ENCODE results near the gene PALLD. TPM values are rescaled to one million over a fixed set of nuclear protein-coding genes. Genes with fewer than 3 reads are reported as not detected.

The PALLD gene
- total RNA-seq, 4 donors from 2014 or later = 1,903 to 3,507 (median 2,130) TPM

- 100% methylated on average over 1 of the region's 1 CpG for WGBS
- Histone ChIP-seq H3K9me3 (no peaks in the 10 kb centered on the region), H3K4me1 (peaks cover 0 to 6% (median under 1%) of the 10 kb centered on the region in 4 donors), H3K36me3 (peaks cover 0 to 5% (median 0%) of the 10 kb centered on the region in 4 donors), H3K27ac (replicated peaks in 1 of 4) (no peak overlapping the region), H3K4me3 (no peak overlapping the region), H3K27me3 (no peaks in the 10 kb centered on the region)
- no peak for DNase-seq (ENCODE audit: extremely low spot score)
- intact Hi-C loops (cut with DNase I) = no loop called here
- TF ChIP-seq EP300 (IDR thresholded peaks at IDR 0.05) (no peak), POLR2AphosphoS5 (IDR thresholded peaks at IDR 0.05) (no peak), POLR2A (IDR thresholded peaks at IDR 0.05; ENCODE audit: low read depth) (no peak)
- TF ChIP-seq, protein P1, sequence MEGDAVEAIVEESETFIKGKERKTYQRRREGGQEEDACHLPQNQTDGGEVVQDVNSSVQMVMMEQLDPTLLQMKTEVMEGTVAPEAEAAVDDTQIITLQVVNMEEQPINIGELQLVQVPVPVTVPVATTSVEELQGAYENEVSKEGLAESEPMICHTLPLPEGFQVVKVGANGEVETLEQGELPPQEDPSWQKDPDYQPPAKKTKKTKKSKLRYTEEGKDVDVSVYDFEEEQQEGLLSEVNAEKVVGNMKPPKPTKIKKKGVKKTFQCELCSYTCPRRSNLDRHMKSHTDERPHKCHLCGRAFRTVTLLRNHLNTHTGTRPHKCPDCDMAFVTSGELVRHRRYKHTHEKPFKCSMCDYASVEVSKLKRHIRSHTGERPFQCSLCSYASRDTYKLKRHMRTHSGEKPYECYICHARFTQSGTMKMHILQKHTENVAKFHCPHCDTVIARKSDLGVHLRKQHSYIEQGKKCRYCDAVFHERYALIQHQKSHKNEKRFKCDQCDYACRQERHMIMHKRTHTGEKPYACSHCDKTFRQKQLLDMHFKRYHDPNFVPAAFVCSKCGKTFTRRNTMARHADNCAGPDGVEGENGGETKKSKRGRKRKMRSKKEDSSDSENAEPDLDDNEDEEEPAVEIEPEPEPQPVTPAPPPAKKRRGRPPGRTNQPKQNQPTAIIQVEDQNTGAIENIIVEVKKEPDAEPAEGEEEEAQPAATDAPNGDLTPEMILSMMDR (IDR thresholded peaks at IDR 0.05) = no peak
These were observed 192.9 kb downstream of the PALLD start for GRCh38 chr4:168689791-168690190.

DNA sequence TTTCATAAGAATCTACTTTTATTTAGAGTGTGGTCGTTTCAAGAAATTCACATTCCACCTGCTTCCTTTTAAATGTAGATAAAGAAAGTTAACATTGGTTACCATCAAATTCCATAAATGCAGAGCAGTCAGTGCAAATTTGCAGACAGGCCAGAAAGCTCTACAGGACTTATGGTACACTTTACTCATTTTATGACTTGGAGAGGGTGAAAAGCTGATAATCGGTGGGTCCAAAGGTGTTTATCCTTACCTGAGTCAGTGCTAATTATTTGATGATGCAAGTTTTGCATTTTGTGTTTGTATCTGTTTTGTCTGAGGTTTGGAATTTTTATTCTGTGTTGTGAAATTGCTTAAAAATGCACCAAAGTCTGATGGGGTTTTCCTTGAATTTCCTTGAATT, 193.3 kb downstream of the PALLD start:
- DNase-seq (ENCODE audit: extremely low spot score) = no peak
- WGBS = 63% methylated on average over 2 of the region's 2 CpGs
- peaks cover 0 to 5% (median 0%) of the 10 kb centered on the region in 4 donors for H3K36me3 ChIP-seq
- H3K4me1 ChIP-seq = peaks cover 0 to 6% (median under 1%) of the 10 kb centered on the region in 4 donors
- H3K27me3 ChIP-seq = no peaks in the 10 kb centered on the region
- H3K27ac ChIP-seq (replicated peaks in 1 of 4) = no peak overlapping the region
- no peak overlapping the region for H3K4me3 ChIP-seq
- TF ChIP-seq EP300 (IDR thresholded peaks at IDR 0.05) (no peak), POLR2AphosphoS5 (IDR thresholded peaks at IDR 0.05) (no peak), POLR2A (IDR thresholded peaks at IDR 0.05; ENCODE audit: low read depth) (no peak)
- TF ChIP-seq, protein P1 (IDR thresholded peaks at IDR 0.05) = no peak
- no peaks in the 10 kb centered on the region for H3K9me3 ChIP-seq
- intact Hi-C loops (cut with DNase I) = no loop called here

DNA sequence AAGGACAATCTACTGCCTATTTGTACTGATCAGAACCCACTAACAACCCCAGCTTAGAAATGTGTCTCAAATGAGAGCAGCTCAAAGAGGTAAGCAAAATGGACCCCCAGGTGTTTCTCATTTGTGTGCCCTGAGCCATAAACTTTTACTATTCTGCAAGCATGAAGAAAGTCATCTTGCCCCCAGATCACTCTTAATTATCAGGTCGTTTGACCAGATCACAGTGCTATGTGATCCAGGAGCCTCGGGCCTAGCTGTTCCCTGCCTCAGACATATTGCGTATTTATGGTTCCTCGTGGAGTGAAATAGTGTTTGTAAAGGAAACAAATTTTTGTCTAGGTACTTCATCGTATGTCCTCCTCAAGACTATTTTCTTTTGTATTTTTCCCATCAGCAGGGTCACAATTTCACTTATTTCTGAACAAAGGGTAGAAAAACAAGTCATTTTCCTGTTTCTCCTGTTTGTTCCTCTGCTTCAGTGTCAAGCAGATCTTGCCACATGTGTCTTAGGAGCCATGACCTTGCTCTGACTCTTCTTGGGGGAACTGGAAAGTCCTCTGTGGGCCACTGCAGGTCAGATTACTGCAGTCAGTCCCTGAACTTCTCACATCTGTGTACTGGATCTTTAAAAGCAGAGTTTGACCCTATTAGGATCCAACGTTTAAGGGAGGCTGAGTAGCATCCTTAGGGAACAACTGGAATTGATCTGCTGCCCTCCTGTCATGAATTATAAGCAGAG, 194.9 kb downstream of the PALLD start:
- Histone ChIP-seq H3K27me3 (no peaks in the 10 kb centered on the region), H3K27ac (replicated peaks in 1 of 4) (no peak overlapping the region), H3K36me3 (no peaks in the 10 kb centered on the region), H3K9me3 (no peaks in the 10 kb centered on the region), H3K4me3 (no peak overlapping the region), H3K4me1 (peaks cover 0 to 6% (median under 1%) of the 10 kb centered on the region in 4 donors)
- no peak for DNase-seq (ENCODE audit: extremely low spot score)
- WGBS = 79% methylated on average over 6 of the region's 6 CpGs
- intact Hi-C loops (cut with DNase I) = no loop called here
- TF ChIP-seq EP300 (IDR thresholded peaks at IDR 0.05) (no peak), POLR2AphosphoS5 (IDR thresholded peaks at IDR 0.05) (no peak), POLR2A (IDR thresholded peaks at IDR 0.05; ENCODE audit: low read depth) (no peak)
- TF ChIP-seq, protein P1 (IDR thresholded peaks at IDR 0.05) = no peak

DNA sequence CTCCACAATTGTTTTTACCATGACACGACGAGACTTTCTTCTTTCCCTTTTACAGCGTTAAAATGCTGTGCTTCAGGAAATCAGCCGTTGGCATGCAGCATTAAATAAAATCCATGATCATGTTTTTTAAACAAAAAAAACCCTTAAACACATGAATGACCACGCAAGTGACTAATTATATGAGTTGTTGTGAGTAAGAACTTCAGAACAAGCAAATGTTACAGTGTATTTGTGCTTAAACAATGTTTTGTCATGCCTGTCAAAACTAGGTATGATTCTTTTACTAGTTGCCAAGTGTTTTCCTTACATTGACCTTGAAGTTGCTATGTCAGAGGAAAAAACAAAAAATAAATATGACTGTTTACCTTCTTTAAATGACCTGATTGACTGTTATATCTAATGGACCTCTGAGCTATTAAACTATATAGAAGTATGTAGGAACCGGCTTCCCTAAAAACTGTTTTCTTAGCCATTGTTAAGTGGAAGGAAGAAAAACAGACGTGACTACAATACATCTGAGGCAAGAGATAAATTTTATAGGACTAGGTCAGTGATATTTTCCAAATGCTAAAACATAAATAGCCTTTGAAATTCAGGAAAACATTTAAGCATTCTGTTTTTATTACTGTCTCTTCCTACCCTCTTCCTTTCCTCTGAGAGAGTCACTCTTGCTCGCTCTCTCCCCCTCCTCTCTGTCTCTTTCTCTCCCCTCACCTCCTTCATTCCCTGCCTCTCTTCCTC, 197.1 kb downstream of the PALLD start:
- Histone ChIP-seq H3K9me3 (no peaks in the 10 kb centered on the region), H3K27me3 (no peaks in the 10 kb centered on the region), H3K4me3 (no peak overlapping the region), H3K27ac (replicated peaks in 1 of 4) (no peak overlapping the region), H3K36me3 (no peaks in the 10 kb centered on the region), H3K4me1 (peaks cover 0 to 6% (median 0%) of the 10 kb centered on the region in 4 donors)
- 70% methylated on average over 8 of the region's 8 CpGs for WGBS
- no peak for DNase-seq (ENCODE audit: extremely low spot score)
- intact Hi-C loops (cut with DNase I) = no loop called here
- TF ChIP-seq, protein P1 (IDR thresholded peaks at IDR 0.05) = no peak
- TF ChIP-seq EP300 (IDR thresholded peaks at IDR 0.05) (no peak), POLR2AphosphoS5 (IDR thresholded peaks at IDR 0.05) (no peak), POLR2A (IDR thresholded peaks at IDR 0.05; ENCODE audit: low read depth) (no peak)
